Lower leg skin (tissue), 4 donors: ENCODE data around the gene C1QTNF8. TPM values are rescaled to one million over a fixed set of nuclear protein-coding genes. Genes with fewer than 3 reads are reported as not detected.

Source experiments
- DNase-seq, 2 donors: peaks; one replicate each; pipeline ENCODE4 v3.0.0-alpha.2; 2019; ENCODE audit warnings: low spot score in 2 of 2
- H3K4me3 ChIP-seq: fragments of 200-600 bp; sonication (generic); 2 replicates; pipeline ENCODE4 v1.5.1; 2017; ENCODE audit warnings: mild to moderate bottlenecking, low read depth; ENCODE audit not compliant: poor library complexity, severe bottlenecking
- CTCF ChIP-seq, 3 donors: fragments of 450-650 bp; IDR thresholded peaks; one replicate each; pipeline ENCODE4 v1.5.1; 2016; ENCODE audit warnings: antibody characterized with exemption in 3 of 3, mild to moderate bottlenecking in 3 of 3, moderate library complexity in 2 of 3
- POLR2A ChIP-seq, 2 donors: fragments of 450-650 bp; IDR thresholded peaks; one replicate each; pipeline ENCODE4 v1.6.1; 2016 to 2017; ENCODE audit warnings: antibody characterized with exemption in 2 of 2, mild to moderate bottlenecking in 1 of 2, moderate library complexity in 1 of 2
- WGBS, 2 donors: methylation state at CpG; one replicate each; pipeline ENCODE4 v1.1.5; 2018; 5-methylcytosine and 5-hydroxymethylcytosine counted together
- intact Hi-C: fragments of 100-400 bp; cut with DNase I; formaldehyde crosslinking; loops from one replicate; pipeline ENCODE4 v1.15.0; 2023; ENCODE audit warnings: low total_unique reads
- total RNA-seq, 4 donors: library from RNA; depleted of rRNA; stranded (reverse); fragments of >200 nt; gene quantifications; one replicate each; pipeline ENCODE4 v1.1.0, GENCODE V29; 2016

C1QTNF8 gene
- total RNA-seq, 4 donors from 2014 or later: not detected

- TF ChIP-seq CTCF (IDR thresholded peaks at IDR 0.05): no peak
- no peak for TF ChIP-seq POLR2A (IDR thresholded peaks at IDR 0.05)
- DNase-seq: no peak
- H3K4me3 ChIP-seq: no peak overlapping the region
- intact Hi-C loops: no loop called here
- 75% methylated on average over 16 to 19 of the region's 19 CpGs for WGBS, 2 donors
Observed at GRCh38 chr16:1117926-1118325, 21.9 kb upstream of the C1QTNF8 start.

- intact Hi-C loops: no loop called here
- no peak overlapping the region for H3K4me3 ChIP-seq
- TF ChIP-seq POLR2A (IDR thresholded peaks at IDR 0.05) (no peak), CTCF (IDR thresholded peaks at IDR 0.05) (no peak)
- 40 to 47% methylated on average over 23 to 26 of the region's 34 CpGs for WGBS, 2 donors
- no peak for DNase-seq
Observed at GRCh38 chr16:1117176-1117900, 21.3 kb upstream of the C1QTNF8 start.

DNA sequence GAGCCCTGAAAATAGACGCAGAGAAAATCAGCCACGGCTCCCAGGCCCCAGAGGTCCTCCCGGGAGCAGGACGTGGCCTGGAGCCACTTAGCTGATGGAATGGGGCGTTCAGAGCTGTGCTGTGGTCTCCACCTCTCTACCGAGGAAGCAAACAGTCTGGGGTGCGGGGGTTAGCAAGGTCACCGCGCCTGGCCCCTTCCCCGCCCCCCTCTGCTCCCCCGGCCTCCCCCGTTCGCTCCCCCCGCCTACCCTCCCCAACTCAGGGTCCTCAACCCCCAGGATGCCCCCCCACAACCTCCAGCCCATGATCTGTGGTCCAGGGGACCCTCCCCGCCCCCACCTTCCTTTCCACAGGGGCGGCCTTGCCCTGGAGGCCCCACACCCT, 20.6 kb upstream of the C1QTNF8 start:
- no peak for DNase-seq
- TF ChIP-seq CTCF (IDR thresholded peaks at IDR 0.05) (no peak), POLR2A (IDR thresholded peaks at IDR 0.05) (no peak)
- intact Hi-C loops: no loop called here
- no peak overlapping the region for H3K4me3 ChIP-seq
- 35 to 41% methylated on average over 4 to 7 of the region's 16 CpGs for WGBS, 2 donors

GRCh38 chr16:1113889-1114526, 18.0 kb upstream of the C1QTNF8 start:
- WGBS, 2 donors: 48 to 59% methylated on average over 15 of the region's 15 CpGs
- intact Hi-C loops: no loop called here
- TF ChIP-seq CTCF (IDR thresholded peaks at IDR 0.05): no peak
- no peak for TF ChIP-seq POLR2A (IDR thresholded peaks at IDR 0.05)
- H3K4me3 ChIP-seq: no peak overlapping the region
- DNase-seq: no peak

- TF ChIP-seq POLR2A (IDR thresholded peaks at IDR 0.05) (no peak), CTCF (IDR thresholded peaks at IDR 0.05) (no peak)
- intact Hi-C loops: no loop called here
- DNase-seq: no peak
- H3K4me3 ChIP-seq: no peak overlapping the region
- 57 to 65% methylated on average over 14 to 16 of the region's 16 CpGs for WGBS, 2 donors
Observed at GRCh38 chr16:1113489-1113888, 17.4 kb upstream of the C1QTNF8 start.
